ENCODE measurements around the gene CCNY.

GRCh38 chr10:35581655-35582054, 245.3 kb downstream of the CCNY start:
- TF ChIP-seq CTCF (IDR thresholded peaks at IDR 0.05) (no peak), POLR2A (IDR thresholded peaks at IDR 0.05) (no peak)
